B cell (primary cell): ENCODE measurements around the gene KAZN. TPM values are rescaled to one million over a fixed set of nuclear protein-coding genes. Genes with fewer than 3 reads are reported as not detected.

Source experiments
- ATAC-seq: fragments of 200-7000 bp; cut with Tn5 transposase; one replicate; pipeline ENCODE4 v1.10.0; 2021; ENCODE audit warnings: low read depth, mild to moderate bottlenecking, moderate number of reproducible peaks, moderate library complexity
- CTCF ChIA-PET: fragments of 350-600 bp; sonication (Branson Sonifier 250); formaldehyde crosslinking; loops from one replicate; lab custom pipeline; 2021; ENCODE audit warnings: antibody characterized with exemption, inconsistent platforms; lab: Charles Lee
- POLR2A ChIA-PET: fragments of 350-600 bp; sonication (Branson Sonifier 250); formaldehyde crosslinking; loops from one replicate; lab custom pipeline; 2021; ENCODE audit warnings: antibody characterized with exemption; lab: Charles Lee
- DNase-seq: peaks from one replicate; pipeline ENCODE4 v3.0.0; 2013
- H2AFZ ChIP-seq: 2 replicates; pipeline ENCODE4 v1.6.1; 2012; ENCODE audit warnings: mild to moderate bottlenecking, low read depth, low read length; ENCODE audit not compliant: insufficient read depth, poor library complexity, severe bottlenecking
- H3K27ac ChIP-seq, 2 donors: 1 replicate in 1 of 2; 2 replicates in 1 of 2; pipeline ENCODE4 v1.5.1; 2012 to 2013; ENCODE audit warnings: low read length in 2 of 2, mild to moderate bottlenecking in 2 of 2, moderate library complexity in 1 of 2
- H3K27me3 ChIP-seq, 4 experiments: fragments of 200-600 bp in 1 of 4; sonication (generic) in 1 of 4; replicated peaks in 1 of 4; 1 replicate in 2 of 4; 2 replicates in 2 of 4; pipeline versions ENCODE4 v1.6.1 to v1.7.0; 2013 to 2016; ENCODE audit warnings: low read length in 3 of 4, mild to moderate bottlenecking in 2 of 4, mixed read lengths in 1 of 4, moderate library complexity in 1 of 4; ENCODE audit not compliant: insufficient read depth in 4 of 4, control insufficient read depth in 3 of 4; ENCODE audit errors: control extremely low read depth in 1 of 4
- H3K36me3 ChIP-seq, 2 experiments: replicated peaks in 1 of 2; 1 replicate in 1 of 2; 2 replicates in 1 of 2; pipeline versions ENCODE4 v1.6.1 to v1.7.1; 2013; ENCODE audit warnings: low read length in 1 of 2; ENCODE audit not compliant: insufficient read depth in 2 of 2, control insufficient read depth in 1 of 2; ENCODE audit errors: control extremely low read depth in 1 of 2, extremely low read depth in 1 of 2
- H3K4me1 ChIP-seq, 2 donors: fragments of 200-600 bp in 1 of 2; sonication (generic) in 1 of 2; 1 replicate in 1 of 2; 2 replicates in 1 of 2; pipeline versions ENCODE4 v1.5.1 to v1.6.1; 2013 to 2017; ENCODE audit warnings: low read length in 2 of 2; ENCODE audit not compliant: control insufficient read depth in 2 of 2, insufficient read depth in 2 of 2
- H3K4me2 ChIP-seq: replicated peaks from 2 replicates; pipeline ENCODE3; 2012; ENCODE audit warnings: mild to moderate bottlenecking, low read depth, low read length; ENCODE audit not compliant: poor library complexity, severe bottlenecking
- H3K4me3 ChIP-seq, 5 experiments: fragments of 200-600 bp in 1 of 5; sonication (generic) in 1 of 5; 1 replicate in 3 of 5; 2 replicates in 2 of 5; pipeline versions ENCODE4 v1.5.1 to v1.7.0; 2011 to 2016; ENCODE audit warnings: low read length in 4 of 5, mild to moderate bottlenecking in 4 of 5, low read depth in 2 of 5, control low read depth in 1 of 5, moderate library complexity in 1 of 5; ENCODE audit not compliant: insufficient read depth in 1 of 5; ENCODE audit errors: control extremely low read depth in 1 of 5, extremely low read depth in 1 of 5
- H3K79me2 ChIP-seq: fragments of 200-600 bp; sonication (generic); one replicate; pipeline ENCODE4 v1.6.0; 2016; ENCODE audit warnings: low read length; ENCODE audit not compliant: control insufficient read depth, insufficient read depth
- H3K9ac ChIP-seq: fragments of 200-600 bp; sonication (generic); 2 replicates; pipeline ENCODE4 v1.6.1; 2017; ENCODE audit warnings: mild to moderate bottlenecking, low read length, moderate library complexity
- H3K9me3 ChIP-seq, 3 donors: one replicate each; pipeline versions ENCODE4 v1.6.1 to v1.7.1; 2013; ENCODE audit warnings: low read length in 2 of 3; ENCODE audit not compliant: control insufficient read depth in 2 of 3, insufficient read depth in 1 of 3; ENCODE audit errors: control extremely low read depth in 1 of 3
- H4K20me1 ChIP-seq: 2 replicates; pipeline ENCODE4 v1.6.0; 2012; ENCODE audit warnings: mild to moderate bottlenecking, low read length; ENCODE audit not compliant: insufficient read depth, control insufficient read depth, poor library complexity, severe bottlenecking
- H3K27ac Mint-ChIP-seq: one replicate; pipeline ENCODE4 v1.8.0; 2021; ENCODE audit warnings: mixed read lengths
- H3K27me3 Mint-ChIP-seq: one replicate; pipeline ENCODE4 v1.8.0; 2021; ENCODE audit warnings: mixed read lengths
- H3K4me1 Mint-ChIP-seq: one replicate; pipeline ENCODE4 v1.8.0; 2021; ENCODE audit warnings: mixed read lengths
- H3K4me3 Mint-ChIP-seq: one replicate; pipeline ENCODE4 v1.8.0; 2021; ENCODE audit warnings: mixed read lengths
- H3K9me3 Mint-ChIP-seq: one replicate; pipeline ENCODE4 v1.8.0; 2022; ENCODE audit warnings: mixed read lengths; ENCODE audit not compliant: insufficient read depth
- EZH2 ChIP-seq: IDR thresholded peaks from 2 replicates; pipeline ENCODE4 v1.6.1; 2012; ENCODE audit warnings: borderline replicate concordance, low read depth, mild to moderate bottlenecking, moderate library complexity, low read length; ENCODE audit not compliant: insufficient read depth, poor library complexity, severe bottlenecking
- WGBS: methylation state at CpG from one replicate; pipeline ENCODE4 v1.1.5; 2013; ENCODE audit warnings: missing lambda C conversion rate; ENCODE audit not compliant: insufficient coverage; 5-methylcytosine and 5-hydroxymethylcytosine counted together
- intact Hi-C: fragments of 100-400 bp; cut with micrococcal nuclease; formaldehyde crosslinking; loops from one replicate; pipeline ENCODE4 v1.10.0; 2022
- polyA plus RNA-seq: library from polyadenylated mRNA; depleted of rRNA; stranded (reverse); fragments of >200 nt; gene quantifications from 2 replicates; pipeline ENCODE4 v1.2.3, GENCODE V29; 2012
- total RNA-seq, 2 donors: library from RNA; stranded (reverse); fragments of 120-200 nt in 1 of 2; gene quantifications; 1 replicate in 1 of 2; 2 replicates in 1 of 2; pipeline versions ENCODE4 v1.2.3 to v1.2.4, GENCODE V29; 2013 to 2022
- TF ChIP-seq, protein P1 (sequence below): fragments of 200-600 bp; IDR thresholded peaks from one replicate; pipeline ENCODE4 v1.8.0; 2022; ENCODE audit warnings: antibody characterized with exemption, mild to moderate bottlenecking

The KAZN gene
- total and polyA plus RNA-seq, 2 donors (not counting 1 experiment from before 2014, with no cell fraction given) = 0.13 to 0.39 TPM

DNA sequence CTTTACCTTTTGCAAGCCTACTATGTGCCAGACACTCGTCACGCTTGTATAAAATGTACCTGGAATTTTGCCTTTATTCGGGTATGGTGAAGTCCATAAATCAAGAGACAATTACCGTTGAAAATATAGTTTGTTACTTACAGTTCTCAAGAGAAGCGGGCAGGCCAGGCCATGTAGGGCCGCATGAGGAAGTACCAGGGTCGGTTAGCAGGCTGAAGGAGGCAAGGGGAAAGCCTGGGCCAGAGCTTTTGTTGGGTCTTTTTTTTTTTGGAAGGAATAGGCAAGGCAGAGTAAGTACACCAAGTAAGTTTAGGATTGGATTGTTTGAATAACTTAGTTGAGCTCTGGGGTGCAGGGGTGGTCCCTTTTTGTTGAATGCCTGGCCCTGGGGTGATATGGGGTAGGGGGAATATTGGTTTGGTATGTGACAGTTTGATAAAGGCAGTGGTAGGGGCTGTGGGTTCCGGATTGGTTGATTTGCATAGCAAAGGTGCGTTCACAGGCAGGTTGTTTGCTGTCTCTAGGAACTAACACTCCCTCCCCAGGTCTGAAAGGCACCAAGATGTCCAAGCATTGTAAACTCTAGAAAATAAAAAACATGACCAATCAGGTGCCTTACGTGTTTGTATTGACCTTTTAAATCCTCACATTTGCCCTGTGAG lies 80.7 kb downstream of the KAZN start:
- CTCF ChIA-PET = no interaction called here
- POLR2A ChIA-PET = no interaction called here
- intact Hi-C loops = no loop called here

DNA sequence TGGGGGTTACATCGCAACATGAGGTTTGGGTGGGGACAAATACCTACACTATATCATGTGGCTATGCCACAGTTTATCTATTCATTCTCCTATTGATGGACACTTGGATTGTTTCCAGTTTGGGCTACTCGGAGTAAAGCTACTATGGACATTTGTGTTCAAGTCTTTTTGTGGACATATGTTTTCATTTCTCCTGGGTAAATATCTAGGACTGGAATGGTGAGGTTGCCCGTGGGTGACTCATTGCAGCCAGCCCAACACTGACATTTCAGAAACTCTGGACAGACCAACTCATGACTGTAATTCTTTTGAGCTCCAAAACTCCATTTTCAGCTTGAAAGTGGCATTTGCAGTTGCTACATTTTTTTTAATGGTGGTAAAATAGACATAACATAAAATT lies 82.7 kb downstream of the KAZN start:
- Mint-ChIP-seq H3K4me1 (no peaks in the 10 kb centered on the region), H3K27ac (no peak overlapping the region), H3K9me3 (peaks cover 6% of the 10 kb centered on the region), H3K4me3 (no peak overlapping the region), H3K27me3 (peaks cover 11% of the 10 kb centered on the region)
- Histone ChIP-seq H4K20me1 (no peaks in the 10 kb centered on the region), H3K4me1 (no peaks in the 10 kb centered on the region), H3K9me3 (peaks cover 0 to 9% (median 3%) of the 10 kb centered on the region in 3 donors), H3K36me3 (no peaks in the 10 kb centered on the region), H3K27ac (no peak overlapping the region), H3K4me3 (no peak overlapping the region), H3K9ac (no peak overlapping the region), H2AFZ (no peak overlapping the region), H3K79me2 (no peaks in the 10 kb centered on the region), H3K27me3 (no peaks in the 10 kb centered on the region), H3K4me2 (no peak overlapping the region)
- TF ChIP-seq EZH2 = no peak
- TF ChIP-seq, protein P1, sequence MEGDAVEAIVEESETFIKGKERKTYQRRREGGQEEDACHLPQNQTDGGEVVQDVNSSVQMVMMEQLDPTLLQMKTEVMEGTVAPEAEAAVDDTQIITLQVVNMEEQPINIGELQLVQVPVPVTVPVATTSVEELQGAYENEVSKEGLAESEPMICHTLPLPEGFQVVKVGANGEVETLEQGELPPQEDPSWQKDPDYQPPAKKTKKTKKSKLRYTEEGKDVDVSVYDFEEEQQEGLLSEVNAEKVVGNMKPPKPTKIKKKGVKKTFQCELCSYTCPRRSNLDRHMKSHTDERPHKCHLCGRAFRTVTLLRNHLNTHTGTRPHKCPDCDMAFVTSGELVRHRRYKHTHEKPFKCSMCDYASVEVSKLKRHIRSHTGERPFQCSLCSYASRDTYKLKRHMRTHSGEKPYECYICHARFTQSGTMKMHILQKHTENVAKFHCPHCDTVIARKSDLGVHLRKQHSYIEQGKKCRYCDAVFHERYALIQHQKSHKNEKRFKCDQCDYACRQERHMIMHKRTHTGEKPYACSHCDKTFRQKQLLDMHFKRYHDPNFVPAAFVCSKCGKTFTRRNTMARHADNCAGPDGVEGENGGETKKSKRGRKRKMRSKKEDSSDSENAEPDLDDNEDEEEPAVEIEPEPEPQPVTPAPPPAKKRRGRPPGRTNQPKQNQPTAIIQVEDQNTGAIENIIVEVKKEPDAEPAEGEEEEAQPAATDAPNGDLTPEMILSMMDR = no peak
- ATAC-seq = no peak
- WGBS = no CpG with 5 or more reads among the region's 3 CpGs
- CTCF ChIA-PET = no interaction called here
- intact Hi-C loops = no loop called here
- POLR2A ChIA-PET = no interaction called here
- no peak for DNase-seq

More for the DNA sequence above, 80.7 kb downstream of the KAZN start:
- Histone ChIP-seq H4K20me1 (no peaks in the 10 kb centered on the region), H3K4me2 (no peak overlapping the region), H3K9ac (no peak overlapping the region), H3K79me2 (no peaks in the 10 kb centered on the region), H3K27me3 (no peaks in the 10 kb centered on the region), H3K4me3 (no peak overlapping the region), H3K9me3 (peaks cover 0 to 3% (median under 1%) of the 10 kb centered on the region in 3 donors), H3K36me3 (no peaks in the 10 kb centered on the region), H3K4me1 (no peaks in the 10 kb centered on the region), H2AFZ (no peak overlapping the region), H3K27ac (no peak overlapping the region)
- DNase-seq (no peak), ATAC-seq (no peak)
- Mint-ChIP-seq H3K4me3 (no peak overlapping the region), H3K27me3 (peaks cover 11% of the 10 kb centered on the region), H3K27ac (no peak overlapping the region), H3K9me3 (peaks cover 4% of the 10 kb centered on the region), H3K4me1 (no peaks in the 10 kb centered on the region)
- TF ChIP-seq EZH2 = no peak
- TF ChIP-seq, protein P1 = no peak
- 81% methylated on average over 8 of the region's 10 CpGs for WGBS
